ENCODE measurements around the gene GID8. TPM values are rescaled to one million over a fixed set of nuclear protein-coding genes. Genes with fewer than 3 reads are reported as not detected.

The GID8 gene
- total and polyA plus RNA-seq, 11 donors = 6.2 to 22.2 (median 15.9) TPM

GRCh38 chr20:62986257-62986800 lies 48.4 kb downstream of the GID8 start:
- no peaks in the 10 kb centered on the region for H3K36me3 ChIP-seq
- ATAC-seq (no peak), DNase-seq (no peak)
- no peak for TF ChIP-seq POLR2A (IDR thresholded peaks at IDR 0.05)
- TF ChIP-seq, protein P1, sequence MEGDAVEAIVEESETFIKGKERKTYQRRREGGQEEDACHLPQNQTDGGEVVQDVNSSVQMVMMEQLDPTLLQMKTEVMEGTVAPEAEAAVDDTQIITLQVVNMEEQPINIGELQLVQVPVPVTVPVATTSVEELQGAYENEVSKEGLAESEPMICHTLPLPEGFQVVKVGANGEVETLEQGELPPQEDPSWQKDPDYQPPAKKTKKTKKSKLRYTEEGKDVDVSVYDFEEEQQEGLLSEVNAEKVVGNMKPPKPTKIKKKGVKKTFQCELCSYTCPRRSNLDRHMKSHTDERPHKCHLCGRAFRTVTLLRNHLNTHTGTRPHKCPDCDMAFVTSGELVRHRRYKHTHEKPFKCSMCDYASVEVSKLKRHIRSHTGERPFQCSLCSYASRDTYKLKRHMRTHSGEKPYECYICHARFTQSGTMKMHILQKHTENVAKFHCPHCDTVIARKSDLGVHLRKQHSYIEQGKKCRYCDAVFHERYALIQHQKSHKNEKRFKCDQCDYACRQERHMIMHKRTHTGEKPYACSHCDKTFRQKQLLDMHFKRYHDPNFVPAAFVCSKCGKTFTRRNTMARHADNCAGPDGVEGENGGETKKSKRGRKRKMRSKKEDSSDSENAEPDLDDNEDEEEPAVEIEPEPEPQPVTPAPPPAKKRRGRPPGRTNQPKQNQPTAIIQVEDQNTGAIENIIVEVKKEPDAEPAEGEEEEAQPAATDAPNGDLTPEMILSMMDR (IDR thresholded peaks at IDR 0.05) = no peak
- 71 to 84% (median 81%) methylated on average over 6 of the region's 6 CpGs for WGBS, 4 donors
- H3K9me3 ChIP-seq = no peaks in the 10 kb centered on the region
- H3K4me3 ChIP-seq = no peak overlapping the region
- H3K27me3 ChIP-seq = peaks cover 4 to 60% (median 16%) of the 10 kb centered on the region in 9 donors
- intact Hi-C loops (cut with DNase I) = no loop called here
- peaks cover 0 to 4% (median 0%) of the 10 kb centered on the region in 12 donors for H3K4me1 ChIP-seq
- no peak overlapping the region for H3K27ac ChIP-seq

DNA sequence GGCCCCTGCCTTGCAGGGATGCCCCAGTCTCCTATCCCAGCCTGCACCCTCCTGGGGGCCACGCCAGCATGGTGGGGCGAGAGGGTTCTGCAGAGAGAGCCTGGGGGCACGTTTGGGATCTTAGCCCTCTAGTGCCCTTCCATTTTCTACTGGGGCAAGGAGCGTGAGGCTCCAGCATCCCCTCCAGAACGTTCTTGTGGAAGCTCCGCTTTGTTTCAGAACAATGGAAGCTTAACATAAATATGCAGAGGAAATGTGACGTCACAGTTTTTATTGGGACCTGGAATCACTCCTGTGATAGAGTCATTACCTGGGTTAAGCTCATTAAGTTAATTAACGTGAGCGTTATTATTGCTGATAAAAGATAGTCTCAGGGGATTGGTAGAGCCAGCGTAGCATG lies 49.2 kb downstream of the GID8 start:
- Histone ChIP-seq H3K27ac (no peak overlapping the region), H3K4me3 (no peak overlapping the region), H3K9me3 (no peaks in the 10 kb centered on the region), H3K36me3 (no peaks in the 10 kb centered on the region), H3K4me1 (peaks cover 0 to 4% (median 0%) of the 10 kb centered on the region in 12 donors), H3K27me3 (peaks cover 2 to 60% (median 9%) of the 10 kb centered on the region in 9 donors)
- ATAC-seq (no peak), DNase-seq (no peak)
- WGBS, 4 donors = 41 to 55% (median 47%) methylated on average over 10 of the region's 10 CpGs
- intact Hi-C loops (cut with DNase I) = no loop called here
- TF ChIP-seq, protein P1 (IDR thresholded peaks at IDR 0.05) = no peak
- TF ChIP-seq POLR2A (IDR thresholded peaks at IDR 0.05) = no peak

GRCh38 chr20:62989201-62989601 lies 51.3 kb downstream of the GID8 start:
- WGBS, 4 donors = 67 to 71% (median 69%) methylated on average over 11 of the region's 11 CpGs
- intact Hi-C loops (cut with DNase I) = no loop called here
- no peaks in the 10 kb centered on the region for H3K9me3 ChIP-seq
- peaks cover 0 to 54% (median 5%) of the 10 kb centered on the region in 9 donors for H3K27me3 ChIP-seq
- no peak for TF ChIP-seq POLR2A (IDR thresholded peaks at IDR 0.05)
- TF ChIP-seq, protein P1 (IDR thresholded peaks at IDR 0.05) = no peak
- no peak for ATAC-seq
- DNase-seq = no peak
- no peaks in the 10 kb centered on the region for H3K36me3 ChIP-seq
- peak overlapping the region in 1 of 12 donors; percentile 38 for H3K4me3 ChIP-seq
- peaks cover 0 to 4% (median 0%) of the 10 kb centered on the region in 12 donors for H3K4me1 ChIP-seq
- no peak overlapping the region for H3K27ac ChIP-seq

DNA sequence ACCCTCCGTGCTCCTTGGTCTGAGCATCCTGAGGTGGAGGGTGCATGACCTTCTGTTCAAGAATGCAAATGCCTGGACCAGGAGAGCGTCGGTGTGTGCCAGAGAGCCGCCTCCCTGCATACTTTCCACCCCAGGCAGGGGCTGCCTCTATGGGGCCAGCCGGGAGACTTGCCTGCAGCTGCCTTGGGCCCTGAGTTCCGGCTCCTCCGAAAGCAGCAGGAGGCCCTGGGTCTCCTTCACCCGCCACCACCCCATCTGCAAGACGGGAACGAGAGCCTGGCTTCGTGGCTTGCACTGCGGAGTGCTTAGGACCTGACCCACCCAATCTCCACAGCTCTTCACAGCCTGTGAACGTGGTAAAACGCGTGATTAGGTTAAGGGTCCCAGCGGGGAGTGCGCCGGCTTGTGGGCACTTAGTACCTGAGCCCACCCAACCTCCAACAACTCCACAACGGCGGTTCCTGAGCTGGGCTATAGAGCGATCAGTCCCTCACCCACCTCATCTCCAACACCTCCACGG lies 52.4 kb downstream of the GID8 start:
- Histone ChIP-seq H3K27me3 (peaks cover 0 to 57% (median 5%) of the 10 kb centered on the region in 9 donors), H3K36me3 (no peaks in the 10 kb centered on the region), H3K9me3 (no peaks in the 10 kb centered on the region), H3K4me1 (peaks cover 0 to 4% (median 0%) of the 10 kb centered on the region in 12 donors), H3K27ac (no peak overlapping the region), H3K4me3 (no peak overlapping the region)
- WGBS, 4 donors = 70 to 79% (median 72%) methylated on average over 22 of the region's 22 CpGs
- ATAC-seq = no peak
- intact Hi-C loops (cut with DNase I) = loop anchor here in 1 of 10 donors (10.0 kb wide), 1 partner anchor 326 kb away; no protein-coding TSS in a partner anchor
- no peak for DNase-seq
- no peak for TF ChIP-seq POLR2A (IDR thresholded peaks at IDR 0.05)
- TF ChIP-seq, protein P1 (IDR thresholded peaks at IDR 0.05) = no peak
